Spinal cord (tissue), 10 donors: ENCODE data around the gene CDX2. TPM values are rescaled to one million over a fixed set of nuclear protein-coding genes. Genes with fewer than 3 reads are reported as not detected.
"Not testable (repeated sequence)": the region's sequence is repeated elsewhere in the genome, so short reads cannot be mapped to it uniquely, and the experiment has no call there.

Experiments used
- DNase-seq, 6 donors: peaks; one replicate each; pipeline versions ENCODE4 v3.0.0 to v3.0.0-alpha.2; 2013 to 2015; ENCODE audit warnings: low spot score in 6 of 6, low read depth in 4 of 6
- H3K27ac ChIP-seq: one replicate; pipeline ENCODE4 v1.5.1; 2013; ENCODE audit warnings: low read depth, low read length, control low read depth
- H3K27me3 ChIP-seq: one replicate; pipeline ENCODE4 v1.6.1; 2013; ENCODE audit warnings: low read length; ENCODE audit not compliant: control insufficient read depth, insufficient read depth
- H3K36me3 ChIP-seq: one replicate; pipeline ENCODE4 v1.6.1; 2013; ENCODE audit warnings: low read length; ENCODE audit not compliant: control insufficient read depth, insufficient read depth
- H3K4me1 ChIP-seq: one replicate; pipeline ENCODE4 v1.6.1; 2013; ENCODE audit warnings: low read length; ENCODE audit not compliant: control insufficient read depth, insufficient read depth
- H3K4me3 ChIP-seq: one replicate; pipeline ENCODE4 v1.5.1; 2013; ENCODE audit warnings: low read depth, low read length, control low read depth
- H3K9me3 ChIP-seq: one replicate; pipeline ENCODE4 v1.6.1; 2013; ENCODE audit warnings: low read length; ENCODE audit not compliant: control insufficient read depth, insufficient read depth
- WGBS: methylation state at CpG from one replicate; pipeline ENCODE4 v1.1.5; 2013; ENCODE audit warnings: missing lambda C conversion rate; ENCODE audit not compliant: insufficient coverage; 5-methylcytosine and 5-hydroxymethylcytosine counted together
- polyA plus RNA-seq, 2 donors: library from polyadenylated mRNA; unstranded; fragments of 120-200 nt; gene quantifications; one replicate each; pipeline ENCODE4 v1.2.1, GENCODE V29; 2013; ENCODE audit not compliant: insufficient read length in 2 of 2
- total RNA-seq, 2 donors: library from RNA; depleted of rRNA in 1 of 2; stranded (reverse); fragments of 120-200 nt in 1 of 2; fragments of >200 nt in 1 of 2; gene quantifications; one replicate each; pipeline versions ENCODE4 v1.2.3 to v1.2.4, GENCODE V29; 2013 to 2014
- donor health status: healthy.

Gene CDX2
- total and polyA plus RNA-seq, 4 donors = not detected

DNA sequence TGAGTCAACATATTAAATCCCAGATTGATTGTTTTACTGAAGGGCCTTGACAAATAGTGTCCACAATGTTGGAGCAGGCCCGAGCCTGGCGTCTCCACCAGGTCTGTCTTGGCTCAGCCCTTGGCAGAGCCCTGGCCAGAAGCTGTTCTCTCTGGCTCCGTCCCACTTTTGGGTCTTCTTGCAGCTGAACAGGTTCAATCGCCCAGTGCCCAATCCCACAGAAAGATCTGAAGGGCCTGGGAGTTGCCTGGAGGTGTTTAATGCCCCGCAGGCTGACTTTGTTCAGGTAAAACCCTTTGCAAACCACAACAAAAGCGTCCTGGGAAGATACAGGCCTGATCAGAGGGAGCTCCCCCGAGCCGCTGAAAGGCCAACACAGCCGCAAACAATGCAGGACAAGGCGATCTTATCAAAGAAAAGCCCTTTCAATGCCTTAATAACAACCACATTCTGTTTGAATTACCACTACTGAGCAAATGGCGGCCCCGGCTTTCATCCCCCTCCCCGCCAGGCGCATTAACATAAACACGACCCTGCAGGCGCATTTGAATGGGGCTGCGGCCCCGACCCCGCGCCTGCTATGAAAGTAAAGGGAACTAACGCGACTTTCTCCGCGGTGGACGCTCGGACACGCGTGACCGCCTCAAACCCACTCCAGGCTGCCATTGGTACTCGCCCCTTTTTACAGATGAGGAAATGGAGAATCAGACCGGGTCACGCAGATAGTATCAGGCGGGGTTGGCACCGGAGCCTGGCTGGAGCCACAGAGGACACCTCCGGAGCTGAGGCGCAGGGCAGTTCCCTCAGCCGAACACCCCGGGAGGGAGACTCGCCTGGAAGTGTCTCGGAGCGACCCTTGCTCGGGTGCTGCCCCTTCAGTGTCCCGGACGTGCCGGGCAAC is 3.1 kb downstream of the CDX2 start:
- Histone ChIP-seq H3K27me3 (peaks cover 98% of the 10 kb centered on the region), H3K9me3 (no peaks in the 10 kb centered on the region), H3K27ac (no peak overlapping the region), H3K4me1 (peaks cover 28% of the 10 kb centered on the region), H3K36me3 (no peaks in the 10 kb centered on the region), H3K4me3 (no peak overlapping the region)
- WGBS = 3% methylated on average over 45 of the region's 45 CpGs
- DNase-seq = no peak

DNA sequence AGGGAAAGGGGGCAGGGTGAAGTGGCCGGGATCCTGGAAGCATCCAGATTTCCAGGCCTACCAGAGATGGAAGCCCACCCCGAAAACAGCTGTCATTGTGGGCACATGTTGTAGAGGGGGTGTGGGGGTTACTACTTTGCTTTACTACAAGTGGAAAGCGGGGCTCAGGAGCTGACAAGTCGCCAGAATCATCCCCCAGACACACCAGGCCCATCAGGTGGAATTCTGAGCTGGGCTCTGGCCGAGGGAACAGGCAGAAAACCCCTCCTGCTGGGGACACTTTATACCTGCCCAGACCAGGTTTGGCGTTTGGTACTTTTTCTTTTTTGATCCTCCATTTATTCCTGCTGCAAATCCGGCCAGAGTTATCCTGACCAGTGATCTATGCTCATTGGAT is 3.8 kb downstream of the CDX2 start:
- 34% methylated on average over 4 of the region's 7 CpGs for WGBS
- H3K4me3 ChIP-seq = no peak overlapping the region
- H3K9me3 ChIP-seq = no peaks in the 10 kb centered on the region
- H3K27me3 ChIP-seq = peaks cover 98% of the 10 kb centered on the region
- H3K36me3 ChIP-seq = no peaks in the 10 kb centered on the region
- no peak overlapping the region for H3K27ac ChIP-seq
- no peak for DNase-seq
- peaks cover 34% of the 10 kb centered on the region for H3K4me1 ChIP-seq

DNA sequence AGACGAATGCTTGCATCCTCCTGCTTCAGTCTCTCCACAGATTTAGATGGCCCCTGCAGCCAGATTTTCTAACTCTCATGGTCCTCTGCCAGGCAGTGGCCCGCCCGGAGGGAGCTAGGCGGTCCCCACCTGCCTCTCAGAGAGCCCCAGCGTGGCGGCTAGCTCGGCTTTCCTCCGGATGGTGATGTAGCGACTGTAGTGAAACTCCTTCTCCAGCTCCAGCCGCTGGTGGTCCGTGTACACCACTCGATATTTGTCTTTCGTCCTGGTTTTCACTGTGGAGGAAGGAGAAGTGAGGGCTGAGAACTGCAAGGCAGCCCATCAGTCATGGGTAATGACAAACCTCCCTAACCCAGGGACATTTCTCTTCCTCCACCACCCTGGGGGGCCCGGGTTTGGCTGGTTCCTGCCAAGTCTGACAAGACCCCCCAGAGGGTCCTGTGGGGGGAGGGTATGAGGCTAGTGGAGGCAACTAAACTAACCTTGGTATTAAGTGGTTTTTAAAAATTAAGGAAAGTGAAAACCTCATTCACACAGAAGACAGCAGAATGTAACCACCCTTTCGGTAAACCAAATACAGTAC is 4.3 kb downstream of the CDX2 start:
- no peaks in the 10 kb centered on the region for H3K36me3 ChIP-seq

DNA sequence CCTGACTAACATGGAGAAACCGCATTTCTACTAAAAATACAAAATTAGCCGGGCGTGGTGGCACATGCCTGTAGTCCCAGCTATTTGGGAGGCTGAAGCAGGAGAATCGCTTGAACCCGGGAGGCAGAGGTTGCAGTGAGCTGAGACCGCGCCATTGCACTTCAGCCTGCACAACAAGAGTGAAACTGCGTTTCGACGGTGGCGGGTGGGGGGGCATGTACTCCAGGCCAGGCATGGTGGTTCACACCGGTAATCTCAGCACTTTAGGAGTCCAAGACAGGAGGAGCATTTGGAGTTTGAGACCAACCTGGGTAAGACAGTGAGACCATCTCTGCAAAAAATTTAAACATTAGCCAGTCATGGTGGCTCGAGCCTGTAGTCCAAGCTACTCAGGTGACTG is 4.9 kb downstream of the CDX2 start:
- H3K27ac ChIP-seq, H3K4me3 ChIP-seq, H3K9me3 ChIP-seq, H3K36me3 ChIP-seq, DNase-seq: not testable (repeated sequence)
- Histone ChIP-seq H3K4me1 (peaks cover 41% of the 10 kb centered on the region), H3K27me3 (peaks cover 98% of the 10 kb centered on the region)
- WGBS = 45% methylated on average over 13 of the region's 13 CpGs

More for the DNA sequence above, 4.3 kb downstream of the CDX2 start:
- 16% methylated on average over 9 of the region's 15 CpGs for WGBS
- H3K9me3 ChIP-seq = no peaks in the 10 kb centered on the region
- H3K4me3 ChIP-seq = no peak overlapping the region
- no peak overlapping the region for H3K27ac ChIP-seq
- H3K4me1 ChIP-seq = peaks cover 39% of the 10 kb centered on the region
- peaks cover 98% of the 10 kb centered on the region for H3K27me3 ChIP-seq
- DNase-seq = no peak

DNA sequence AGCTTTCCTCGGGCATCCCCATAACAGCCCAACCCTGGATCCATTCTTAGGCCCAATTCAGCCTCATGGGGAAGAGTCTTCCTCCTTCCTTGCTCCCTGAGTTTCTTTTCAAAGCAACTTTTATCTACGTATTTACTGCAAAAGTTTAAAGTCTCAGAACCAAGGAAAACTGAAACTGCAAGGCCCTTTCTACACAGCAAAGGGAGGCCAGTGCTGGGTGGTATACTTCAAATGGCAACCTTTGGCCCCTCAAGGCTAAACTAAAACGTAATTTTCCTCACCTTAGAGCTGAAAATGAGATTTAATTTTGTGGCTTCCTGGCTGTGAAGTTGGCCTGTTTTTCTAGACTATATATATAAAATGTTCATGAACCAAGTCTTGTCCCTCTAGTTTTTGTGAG is 5.6 kb downstream of the CDX2 start:
- Histone ChIP-seq H3K9me3 (no peaks in the 10 kb centered on the region), H3K27ac (no peak overlapping the region), H3K4me3 (no peak overlapping the region), H3K36me3 (no peaks in the 10 kb centered on the region), H3K4me1 (peaks cover 35% of the 10 kb centered on the region), H3K27me3 (peaks cover 99% of the 10 kb centered on the region)
- WGBS = 76% methylated on average over 2 of the region's 3 CpGs
- no peak for DNase-seq

DNA sequence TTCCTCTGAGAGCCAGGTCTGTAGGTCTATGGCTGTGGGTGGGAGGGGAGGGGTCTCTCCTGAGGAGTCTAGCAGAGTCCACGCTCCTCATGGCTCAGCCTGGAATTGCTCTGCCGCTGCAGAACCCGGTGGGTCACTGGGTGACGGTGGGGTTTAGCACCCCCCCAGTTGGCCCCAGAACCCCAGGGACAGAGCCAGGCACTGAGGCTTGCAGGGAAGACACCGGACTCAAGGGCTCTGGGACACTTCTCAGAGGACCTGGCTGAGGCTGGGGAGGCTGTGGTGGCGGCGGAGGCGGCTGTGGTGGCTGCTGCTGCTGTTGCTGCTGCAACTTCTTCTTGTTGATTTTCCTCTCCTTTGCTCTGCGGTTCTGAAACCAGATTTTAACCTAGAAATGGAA is 6.1 kb downstream of the CDX2 start:
- no peak for DNase-seq
- peaks cover 99% of the 10 kb centered on the region for H3K27me3 ChIP-seq
- H3K4me1 ChIP-seq = peaks cover 33% of the 10 kb centered on the region
- 60% methylated on average over 8 of the region's 9 CpGs for WGBS
- no peak overlapping the region for H3K27ac ChIP-seq
- no peaks in the 10 kb centered on the region for H3K36me3 ChIP-seq
- H3K9me3 ChIP-seq = no peaks in the 10 kb centered on the region
- no peak overlapping the region for H3K4me3 ChIP-seq

DNA sequence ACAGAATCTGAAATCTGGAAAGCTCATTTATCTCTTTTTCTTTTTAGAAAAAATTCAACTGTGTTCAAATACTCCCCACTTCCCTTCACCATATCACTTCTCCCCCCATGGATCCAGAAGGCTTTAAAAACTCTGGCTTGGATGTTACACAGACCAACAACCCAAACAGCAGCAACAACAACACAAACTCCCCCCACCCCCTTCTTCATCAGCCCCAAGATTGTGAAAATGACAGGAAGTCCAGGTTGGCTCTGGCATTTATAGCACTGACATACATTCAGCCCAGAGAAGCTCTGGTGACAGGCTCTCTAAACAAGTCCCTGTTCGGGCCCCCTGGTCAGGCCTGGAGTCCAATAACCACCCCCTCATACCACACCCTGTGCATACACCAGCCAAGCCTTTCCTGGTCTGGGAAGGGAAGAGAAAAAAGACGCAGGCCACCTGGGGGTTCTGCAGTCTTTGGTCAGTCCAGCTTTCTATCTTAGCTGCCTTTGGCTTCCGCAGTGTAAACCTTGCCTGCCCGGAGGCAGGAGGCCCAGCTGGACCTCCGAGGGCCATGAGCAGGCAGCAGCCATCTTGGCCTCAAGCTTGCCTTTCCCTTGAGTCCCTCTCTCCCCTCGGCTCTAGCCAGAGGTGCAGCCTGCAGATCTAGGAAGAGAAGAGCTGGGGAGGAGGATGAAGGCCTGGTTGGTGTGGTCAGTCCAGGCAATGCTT is 6.8 kb downstream of the CDX2 start:
- H3K27me3 ChIP-seq = peaks cover 99% of the 10 kb centered on the region
- H3K9me3 ChIP-seq = no peaks in the 10 kb centered on the region
- no peak for DNase-seq
- H3K4me1 ChIP-seq = peaks cover 29% of the 10 kb centered on the region
- H3K27ac ChIP-seq = no peak overlapping the region
- 30% methylated on average over 3 of the region's 6 CpGs for WGBS
- H3K4me3 ChIP-seq = no peak overlapping the region
- no peaks in the 10 kb centered on the region for H3K36me3 ChIP-seq

DNA sequence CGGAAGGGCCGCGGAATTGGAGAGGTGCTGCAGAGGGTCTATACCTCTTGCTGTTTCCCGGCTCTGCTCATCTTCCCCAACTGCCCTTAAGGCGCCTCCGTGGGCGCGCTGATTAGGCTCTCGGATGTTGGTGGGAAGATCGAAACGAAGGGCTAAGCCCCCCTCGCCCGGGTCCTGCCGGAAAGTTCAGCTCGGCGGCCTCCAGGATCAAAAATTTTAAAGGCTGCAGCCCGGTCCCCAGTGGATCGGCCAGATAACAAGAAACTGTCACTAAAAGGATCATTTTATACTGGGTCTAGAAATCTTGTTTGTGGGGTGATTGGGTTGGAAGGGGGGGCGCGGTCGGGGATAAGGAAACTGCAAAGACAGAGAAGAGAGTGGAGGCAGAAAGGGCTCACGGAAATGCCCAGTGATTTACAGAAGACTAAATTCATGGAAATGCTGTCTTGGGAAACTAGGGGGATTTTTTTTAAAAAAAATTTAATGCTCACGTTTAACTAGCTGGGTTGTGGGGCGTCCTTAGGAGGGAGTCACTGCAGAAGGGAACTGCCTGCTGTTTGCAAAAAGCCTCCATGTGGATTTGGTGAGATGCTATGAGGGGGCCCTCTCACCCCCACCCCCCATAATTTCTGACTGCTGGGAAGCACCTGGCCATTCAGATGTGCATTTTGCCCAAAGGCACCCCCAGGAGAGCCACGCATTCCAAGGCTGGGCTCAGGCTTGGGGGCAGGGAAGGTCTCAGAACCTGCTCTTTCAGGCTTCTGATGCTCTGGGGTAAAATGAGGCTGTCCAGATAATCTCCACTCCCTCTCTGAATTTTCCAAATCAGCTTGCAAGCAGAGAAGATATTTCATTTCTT is 7.7 kb downstream of the CDX2 start:
- Histone ChIP-seq H3K9me3 (no peaks in the 10 kb centered on the region), H3K27me3 (peaks cover 98% of the 10 kb centered on the region), H3K4me1 (peaks cover 26% of the 10 kb centered on the region), H3K36me3 (no peaks in the 10 kb centered on the region), H3K4me3 (no peak overlapping the region), H3K27ac (no peak overlapping the region)
- 4% methylated on average over 22 of the region's 25 CpGs for WGBS
- DNase-seq = no peak
